Esophagus squamous epithelium (tissue), 4 donors: Measurements from ENCODE around the gene NKIRAS1.

Source experiments
- POLR2A ChIP-seq, 4 donors: fragments of 450-650 bp; IDR thresholded peaks; one replicate each; pipeline ENCODE4 v1.6.1; 2017; ENCODE audit warnings: antibody characterized with exemption in 4 of 4, mild to moderate bottlenecking in 4 of 4, moderate library complexity in 3 of 4
- TF ChIP-seq, protein P1 (sequence below), 6 experiments: fragments of 450-650 bp in 4 of 6; fragments of 200-600 bp in 2 of 6; sonication (generic) in 2 of 6; IDR thresholded peaks; one replicate each; pipeline ENCODE4 v1.5.1; 2016 to 2019; ENCODE audit warnings: antibody characterized with exemption in 6 of 6, mild to moderate bottlenecking in 4 of 6, moderate library complexity in 4 of 6

DNA sequence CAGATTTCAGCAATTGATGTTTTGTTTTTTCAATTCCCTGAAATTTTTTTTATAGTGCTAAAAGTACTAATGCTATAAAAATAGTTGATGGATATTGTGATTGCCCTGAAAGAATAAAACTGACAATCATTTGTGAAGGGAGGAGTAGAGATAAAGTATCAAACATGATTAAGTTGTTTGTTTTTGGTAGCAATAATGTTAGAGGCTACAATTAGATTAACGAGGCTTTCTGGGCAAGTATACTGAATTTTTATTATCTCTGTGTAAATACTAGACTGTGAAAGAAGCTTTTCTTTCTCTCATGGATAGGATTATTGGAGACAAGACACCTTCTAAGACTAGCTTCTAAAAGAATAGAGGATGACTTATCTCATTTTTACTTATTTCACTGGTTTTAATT lies 43.9 kb upstream of the NKIRAS1 start:
- TF ChIP-seq, protein P1, sequence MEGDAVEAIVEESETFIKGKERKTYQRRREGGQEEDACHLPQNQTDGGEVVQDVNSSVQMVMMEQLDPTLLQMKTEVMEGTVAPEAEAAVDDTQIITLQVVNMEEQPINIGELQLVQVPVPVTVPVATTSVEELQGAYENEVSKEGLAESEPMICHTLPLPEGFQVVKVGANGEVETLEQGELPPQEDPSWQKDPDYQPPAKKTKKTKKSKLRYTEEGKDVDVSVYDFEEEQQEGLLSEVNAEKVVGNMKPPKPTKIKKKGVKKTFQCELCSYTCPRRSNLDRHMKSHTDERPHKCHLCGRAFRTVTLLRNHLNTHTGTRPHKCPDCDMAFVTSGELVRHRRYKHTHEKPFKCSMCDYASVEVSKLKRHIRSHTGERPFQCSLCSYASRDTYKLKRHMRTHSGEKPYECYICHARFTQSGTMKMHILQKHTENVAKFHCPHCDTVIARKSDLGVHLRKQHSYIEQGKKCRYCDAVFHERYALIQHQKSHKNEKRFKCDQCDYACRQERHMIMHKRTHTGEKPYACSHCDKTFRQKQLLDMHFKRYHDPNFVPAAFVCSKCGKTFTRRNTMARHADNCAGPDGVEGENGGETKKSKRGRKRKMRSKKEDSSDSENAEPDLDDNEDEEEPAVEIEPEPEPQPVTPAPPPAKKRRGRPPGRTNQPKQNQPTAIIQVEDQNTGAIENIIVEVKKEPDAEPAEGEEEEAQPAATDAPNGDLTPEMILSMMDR (IDR thresholded peaks at IDR 0.05): no peak
- no peak for TF ChIP-seq POLR2A (IDR thresholded peaks at IDR 0.05)
